GM18505 (cell line): Measurements from ENCODE around the gene BRAT1.

Experiments
- ATAC-seq: cut with Tn5 transposase; IDR thresholded peaks from one replicate; pipeline ENCODE4 v1.9.1; 2021; ENCODE audit not compliant: unreplicated experiment
- POLR2A ChIP-seq: IDR thresholded peaks from 4 replicates; pipeline ENCODE4 v1.6.1; 2011; ENCODE audit warnings: borderline replicate concordance; ENCODE audit not compliant: insufficient read depth, insufficient read length; ENCODE audit errors: extremely low read depth

BRAT1 gene

DNA sequence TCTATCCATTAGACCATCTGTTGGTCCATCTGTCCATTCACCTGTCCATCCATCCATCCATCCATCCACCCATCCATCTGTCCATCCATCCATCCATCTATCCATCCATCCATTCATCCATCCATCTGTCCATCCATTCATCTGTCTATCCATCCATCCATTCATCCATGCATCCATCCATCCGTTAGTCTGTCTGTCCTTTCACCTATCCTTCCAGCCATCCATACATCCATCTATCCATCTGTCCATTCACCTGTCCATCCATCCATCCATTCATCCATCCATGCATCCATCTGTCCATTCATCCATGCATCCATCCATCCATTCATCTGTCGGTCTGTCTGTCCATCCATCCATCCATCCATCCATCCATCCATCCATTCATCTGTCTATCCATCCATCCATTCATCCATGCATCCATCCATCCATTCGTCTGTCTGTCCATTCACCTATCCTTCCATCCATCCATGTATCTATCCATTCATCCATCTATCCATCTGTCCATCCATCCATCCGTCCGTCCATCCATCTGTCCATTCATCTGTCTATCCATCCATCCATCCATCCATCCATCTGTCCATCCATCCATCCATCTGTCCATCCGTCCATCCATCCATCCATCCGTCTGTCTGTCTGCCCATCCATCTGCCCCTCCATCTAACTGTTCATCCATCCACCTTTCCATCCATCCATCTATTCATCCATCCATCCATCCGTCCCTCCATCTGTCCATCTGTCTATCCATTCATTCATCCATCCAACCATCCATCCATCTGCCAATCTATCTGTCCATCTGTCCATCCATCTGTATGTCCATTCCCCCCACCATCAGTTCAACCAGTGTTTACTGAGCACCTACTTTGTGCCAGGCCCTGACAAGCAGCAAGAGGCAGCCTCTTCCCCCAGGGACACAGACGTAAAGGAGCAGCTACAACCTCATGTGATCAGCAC is 40.6 kb downstream of the BRAT1 start:
- ATAC-seq, result no peak
- no peak for TF ChIP-seq POLR2A

DNA sequence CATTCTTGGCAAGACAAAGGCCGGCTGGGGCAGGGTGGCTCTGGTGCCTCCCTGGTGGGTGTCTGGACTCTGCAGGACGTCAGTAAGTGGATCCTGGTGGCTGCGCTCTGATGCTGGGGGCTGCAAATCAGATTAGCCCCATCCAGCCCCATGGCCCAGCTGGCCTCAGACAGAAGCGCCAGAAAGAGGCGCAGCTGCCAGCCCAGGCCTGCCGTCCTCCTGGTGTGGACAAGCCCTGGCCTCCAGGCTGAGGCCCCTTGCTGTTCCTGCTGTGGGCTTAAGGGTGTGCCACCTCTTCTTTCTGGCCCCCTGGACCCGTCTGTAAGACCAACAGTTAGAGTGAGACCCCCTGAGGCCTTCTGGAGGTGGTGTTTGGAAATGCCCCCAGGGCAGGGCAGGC is 41.6 kb downstream of the BRAT1 start:
- TF ChIP-seq POLR2A, result no peak

DNA sequence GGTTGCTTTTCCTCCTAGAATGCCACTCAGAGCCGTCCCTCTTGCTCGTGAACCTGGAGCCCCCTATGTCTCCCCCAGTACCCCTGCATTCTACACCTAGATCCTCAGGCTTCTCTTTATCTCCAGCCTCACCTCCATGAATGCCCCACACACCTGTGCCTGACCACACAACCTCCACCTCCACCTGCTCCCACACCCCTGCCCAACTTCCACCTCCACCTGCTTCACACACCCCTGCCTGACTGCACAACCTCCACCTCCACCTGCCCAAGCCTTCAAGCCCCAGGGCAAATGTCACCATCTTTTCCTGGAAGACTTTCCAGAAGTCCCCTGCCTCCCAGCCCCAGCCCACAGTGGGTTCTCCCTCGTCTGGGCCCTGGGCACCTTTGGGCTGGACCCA is 42.6 kb downstream of the BRAT1 start:
- ATAC-seq, result no peak
- no peak for TF ChIP-seq POLR2A

More for the DNA sequence above, 41.6 kb downstream of the BRAT1 start:
- ATAC-seq, result no peak

DNA sequence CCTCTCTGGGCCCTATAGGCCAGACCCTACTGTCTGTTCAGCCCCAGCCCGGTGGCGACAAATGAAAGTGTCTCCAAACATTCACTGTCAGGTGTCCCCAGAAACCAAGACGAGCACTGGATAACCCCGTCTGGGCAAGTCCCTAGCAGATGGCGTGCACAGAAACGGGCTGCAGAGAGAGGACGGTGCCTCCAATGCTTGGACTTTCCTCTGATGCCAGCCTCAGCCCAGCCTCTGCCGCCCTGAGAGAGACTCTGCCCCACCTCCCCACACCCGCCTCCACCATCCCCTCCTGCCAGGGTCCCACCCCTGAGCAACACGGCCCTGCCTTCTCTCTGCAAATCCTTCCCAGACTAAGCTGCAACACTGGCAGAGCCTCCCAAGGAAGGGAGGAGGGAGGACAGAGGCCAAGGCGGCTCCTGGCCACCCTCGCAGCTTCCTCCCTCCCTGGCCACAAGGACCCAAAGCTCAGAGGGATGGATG is 43.1 kb downstream of the BRAT1 start:
- no peak for TF ChIP-seq POLR2A
- no peak for ATAC-seq

DNA sequence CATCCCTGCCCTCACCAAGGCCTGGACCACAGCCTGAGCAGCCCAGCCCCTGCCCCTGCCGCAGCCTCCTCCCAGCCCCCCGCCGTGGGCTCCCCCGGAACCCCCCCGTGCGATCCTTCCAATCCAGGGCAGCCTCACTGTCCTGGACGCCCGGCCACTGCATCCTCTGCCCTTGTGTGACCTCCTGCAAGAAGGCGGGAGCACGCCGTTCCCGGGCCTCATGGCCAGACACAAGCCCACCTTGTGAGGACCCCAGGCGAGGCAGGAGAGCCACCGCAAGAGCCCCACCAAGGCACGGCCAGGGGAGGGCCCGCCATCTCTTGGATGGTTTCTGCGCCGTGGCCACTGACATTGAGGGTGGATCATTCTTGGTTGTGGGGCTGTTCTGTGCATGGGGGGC is 43.6 kb downstream of the BRAT1 start:
- no peak for ATAC-seq
- no peak for TF ChIP-seq POLR2A

DNA sequence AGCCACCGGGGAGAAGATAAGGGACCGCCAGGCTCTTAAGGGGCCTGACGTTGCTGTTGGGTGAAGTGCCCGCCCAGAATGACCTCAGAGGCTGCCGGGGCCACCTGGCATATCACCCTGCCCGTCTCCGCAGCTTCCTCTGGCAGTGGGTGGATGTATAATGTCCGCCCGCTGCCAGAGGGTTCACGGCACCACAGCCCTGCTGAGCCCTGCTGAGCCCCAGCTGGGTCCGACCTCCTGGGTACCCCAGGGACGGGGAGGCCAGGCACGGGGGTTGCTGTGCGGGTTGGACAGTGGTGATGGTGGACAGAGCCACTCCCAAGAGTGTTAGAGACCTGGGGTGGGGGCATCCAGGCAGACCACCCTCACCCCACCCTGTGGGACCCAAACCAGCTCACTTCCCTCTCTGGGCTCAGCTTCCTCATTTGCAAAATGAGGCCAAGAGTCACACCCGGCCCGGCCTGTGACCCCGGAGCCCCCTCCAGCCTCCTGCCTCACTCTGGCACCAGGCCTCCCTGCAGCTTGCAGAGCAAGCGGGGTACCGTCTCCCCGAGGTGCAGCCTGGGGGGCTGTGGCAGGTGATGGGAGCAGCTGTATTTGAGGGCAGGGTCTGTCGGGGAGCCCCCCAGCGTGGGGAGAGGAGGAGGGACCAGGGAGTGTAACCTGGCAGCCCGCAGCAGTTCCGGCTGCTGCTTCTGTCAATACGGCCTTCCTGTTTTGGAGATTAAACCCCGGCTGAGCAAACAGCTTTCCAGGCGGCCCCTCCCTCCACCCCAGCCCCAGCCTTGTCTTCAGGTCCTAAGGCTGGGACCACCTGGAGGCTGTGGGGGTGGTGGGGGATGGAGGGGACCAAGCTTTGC is 44.2 kb downstream of the BRAT1 start:
- ATAC-seq, result no peak
- no peak for TF ChIP-seq POLR2A

DNA sequence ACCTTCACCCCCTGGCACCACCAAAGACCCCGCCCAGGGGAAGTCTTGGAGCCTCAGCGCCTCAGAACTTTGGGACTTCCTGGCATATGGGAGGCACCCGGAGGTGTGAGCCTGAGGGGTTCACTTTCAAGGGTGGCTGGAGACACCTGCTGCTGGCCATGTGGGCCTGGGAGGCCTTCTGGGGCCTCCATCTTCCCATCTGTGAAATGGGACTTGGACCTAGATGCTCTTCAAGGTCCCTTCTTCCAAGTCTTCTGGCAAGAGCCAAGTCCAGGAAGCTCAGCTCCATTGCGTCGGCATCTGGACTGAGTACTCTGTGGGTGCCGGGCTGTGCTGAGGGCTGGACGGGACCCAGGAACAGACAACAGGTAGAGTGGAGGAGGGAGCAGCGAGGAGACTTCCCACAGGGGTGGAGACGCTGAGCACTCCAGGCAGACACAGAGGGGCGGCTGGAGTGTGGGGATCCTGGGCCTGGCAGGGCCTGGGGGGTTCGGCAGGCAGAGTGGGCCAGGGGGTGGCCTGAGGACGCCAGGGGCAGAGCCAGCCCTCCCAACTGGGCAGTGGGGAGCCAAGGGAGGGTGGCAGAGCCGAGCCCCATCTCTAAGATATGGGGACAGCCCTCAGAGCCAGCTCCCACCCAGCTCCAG is 45.1 kb downstream of the BRAT1 start:
- TF ChIP-seq POLR2A, result no peak
- ATAC-seq, result no peak

DNA sequence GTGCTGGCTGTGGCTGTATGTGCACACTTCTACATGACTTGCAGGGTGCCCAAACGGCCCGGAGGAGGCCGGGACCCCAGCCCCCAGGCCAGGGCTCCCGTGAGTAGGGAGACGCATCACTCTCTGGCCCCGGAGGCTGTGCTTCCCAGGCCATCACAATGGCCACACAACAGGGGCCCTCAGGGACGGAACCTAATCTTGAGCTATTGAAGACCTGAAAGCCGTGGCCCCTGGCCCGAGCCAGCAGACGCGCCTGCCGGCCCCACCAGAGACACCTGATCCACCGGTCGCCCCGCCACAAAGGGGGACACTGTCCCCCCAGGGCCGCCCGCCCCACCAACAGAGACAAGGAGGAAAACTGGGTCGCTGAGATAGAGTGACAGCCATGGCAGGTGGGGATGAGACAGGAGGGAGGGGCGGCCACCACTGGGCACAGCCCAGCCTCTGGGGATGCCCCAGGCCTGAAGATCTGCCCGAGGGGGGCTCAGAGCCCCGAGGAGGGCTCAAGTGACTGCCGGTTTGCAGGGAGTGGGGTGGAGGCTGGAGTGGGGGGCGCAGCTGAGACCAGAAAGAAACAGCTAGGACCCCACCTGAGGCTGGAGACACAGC is 45.9 kb downstream of the BRAT1 start:
- no peak for TF ChIP-seq POLR2A
- no peak for ATAC-seq

DNA sequence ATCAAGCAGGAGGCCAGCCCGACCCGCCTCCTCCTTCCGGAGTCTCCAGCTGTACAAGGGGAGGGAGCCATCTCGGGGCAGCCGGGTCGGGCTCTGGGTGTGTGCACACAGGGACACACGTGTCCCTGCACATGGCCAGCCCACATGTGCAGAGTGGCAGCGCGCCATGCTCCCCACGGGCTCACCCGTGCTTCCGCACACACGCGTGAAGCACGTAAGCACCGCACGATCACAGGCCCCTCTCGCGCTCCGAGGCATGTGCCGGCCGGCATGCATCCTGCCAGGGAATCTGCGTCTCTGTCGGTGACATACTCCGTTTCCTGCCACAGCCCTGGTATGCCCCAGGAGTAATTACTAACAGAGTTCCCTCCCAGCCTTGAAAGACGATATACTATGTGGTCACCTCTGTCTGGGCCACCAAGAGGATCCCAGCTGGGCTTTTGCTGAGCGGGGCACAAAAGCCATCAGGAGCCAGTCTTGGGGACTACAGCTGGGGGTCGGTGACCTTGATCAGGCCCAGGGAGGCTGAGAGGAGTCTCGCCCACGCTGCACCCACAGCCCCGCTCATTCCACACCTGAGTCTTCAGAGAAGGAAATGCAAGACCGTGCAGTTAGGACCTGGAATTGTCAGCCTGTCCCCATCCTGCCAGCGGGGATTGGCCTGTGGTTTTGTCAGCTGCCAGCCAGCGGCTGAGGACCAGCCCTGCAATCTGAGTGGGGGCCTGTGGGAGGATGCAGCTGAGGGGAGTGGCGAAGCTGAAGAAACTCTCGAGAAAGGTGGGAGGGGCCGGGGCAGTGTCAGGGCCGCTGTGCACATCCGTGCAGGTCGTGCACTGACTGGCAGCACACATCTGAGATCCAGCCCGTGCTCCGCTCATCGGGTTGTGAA is 46.8 kb downstream of the BRAT1 start:
- no peak for ATAC-seq
- TF ChIP-seq POLR2A, result no peak

DNA sequence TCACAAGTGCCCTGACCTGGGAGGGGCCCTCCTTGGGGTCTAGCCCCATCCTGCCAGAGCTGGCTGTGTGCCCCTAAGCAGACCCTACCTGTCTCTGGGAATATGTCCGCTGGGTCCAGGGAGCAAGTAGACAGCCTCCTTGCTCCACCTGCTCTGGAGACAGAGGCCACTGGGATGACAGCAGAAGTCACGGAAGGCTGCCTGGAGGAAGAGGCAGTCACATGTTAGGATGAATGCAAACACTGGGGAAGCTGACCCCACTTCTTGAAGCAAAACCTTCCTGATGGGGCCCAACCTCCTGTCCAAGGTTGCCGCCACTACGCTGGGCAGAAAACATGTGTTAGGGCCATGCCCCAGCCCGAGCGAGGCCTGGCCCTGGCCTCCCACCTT is 47.4 kb downstream of the BRAT1 start:
- TF ChIP-seq POLR2A, result no peak
- no peak for ATAC-seq

DNA sequence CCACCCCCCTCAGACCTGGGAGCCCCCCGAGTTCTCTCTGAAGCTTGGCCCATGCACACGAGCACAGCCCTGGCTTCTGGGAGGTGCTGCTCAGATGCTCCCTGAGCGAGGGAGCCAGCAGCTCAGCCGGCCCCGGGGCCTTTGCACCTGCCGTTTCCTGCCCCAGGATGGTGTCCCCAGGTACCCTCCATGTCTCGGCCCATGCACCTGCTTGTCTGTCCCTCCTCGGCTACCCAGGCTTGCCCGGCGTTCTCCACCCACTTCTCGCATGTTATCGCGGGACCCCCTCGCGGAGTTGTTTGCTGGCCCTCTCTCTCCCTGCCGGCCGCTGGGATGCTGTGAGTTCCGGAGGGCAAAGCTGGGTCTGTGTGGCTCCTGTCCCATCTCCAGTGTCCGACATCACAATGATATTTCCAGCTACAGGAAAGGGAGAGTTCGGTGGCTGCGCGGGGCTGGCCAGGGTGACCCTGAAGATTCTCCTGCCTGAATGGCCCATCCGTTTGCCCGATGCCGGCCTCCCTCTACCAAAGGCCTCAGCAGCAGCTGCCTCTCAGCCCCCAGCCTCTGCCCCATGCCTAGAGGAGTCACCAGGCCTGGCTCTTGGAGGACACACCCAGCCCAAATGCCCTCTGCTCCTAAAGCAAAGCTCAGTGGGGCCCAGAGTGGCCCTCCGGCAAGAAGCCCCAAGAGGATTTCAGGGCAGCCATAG is 48.0 kb downstream of the BRAT1 start:
- TF ChIP-seq POLR2A, result no peak

More for the DNA sequence above, 48.0 kb downstream of the BRAT1 start:
- ATAC-seq, result no peak
